Non-pigmented ciliary epithelial cell (primary cell): ENCODE results near the gene R3HDM2.

Experiments
- DNase-seq: peaks from one replicate; pipeline ENCODE4 v3.0.0-alpha.2; 2010; ENCODE audit warnings: low read depth

R3HDM2 gene

GRCh38 chr12:57467212-57467874, 36.5 kb upstream of the R3HDM2 start:
- DNase-seq: no peak

- DNase-seq: no peak
These were observed 35.1 kb upstream of the R3HDM2 start for GRCh38 chr12:57465747-57466505.

- DNase-seq: no peak
These were observed 34.3 kb upstream of the R3HDM2 start for GRCh38 chr12:57465030-57465746.

- no peak for DNase-seq
These were observed 33.7 kb upstream of the R3HDM2 start for GRCh38 chr12:57464569-57464968.

GRCh38 chr12:57462912-57463253, 32.0 kb upstream of the R3HDM2 start:
- no peak for DNase-seq

- no peak for DNase-seq
These were observed 31.5 kb upstream of the R3HDM2 start for GRCh38 chr12:57462251-57462911.

- DNase-seq: no peak
These were observed 31.0 kb upstream of the R3HDM2 start for GRCh38 chr12:57461917-57462250.

- DNase-seq: no peak
These were observed 30.6 kb upstream of the R3HDM2 start for GRCh38 chr12:57461276-57461916.

GRCh38 chr12:57460841-57461275, 30.0 kb upstream of the R3HDM2 start:
- DNase-seq: no peak

- DNase-seq: no peak
These were observed 29.6 kb upstream of the R3HDM2 start for GRCh38 chr12:57460468-57460784.

- DNase-seq: no peak
These were observed 29.1 kb upstream of the R3HDM2 start, which contains the start of gene GLI1 for GRCh38 chr12:57459750-57460467. Gene GLI1 (plus strand): TSS chr12:57459785. CDS start chr12:57463692, 3,907 bp downstream.

- DNase-seq: peak; percentile 83
These were observed 28.4 kb upstream of the R3HDM2 start for GRCh38 chr12:57459055-57459749.

GRCh38 chr12:57458665-57459054, 27.8 kb upstream of the R3HDM2 start:
- no peak for DNase-seq

- DNase-seq: no peak
These were observed 26.1 kb upstream of the R3HDM2 start for GRCh38 chr12:57456737-57457490.

GRCh38 chr12:57456145-57456700, 25.4 kb upstream of the R3HDM2 start:
- DNase-seq: no peak

GRCh38 chr12:57455374-57456144, 24.7 kb upstream of the R3HDM2 start:
- DNase-seq: no peak

GRCh38 chr12:57454566-57455373, 23.9 kb upstream of the R3HDM2 start, which contains the start of gene INHBE:
Gene INHBE (plus strand): TSS chr12:57455307. CDS start chr12:57455537, 230 bp downstream.
- peak; percentile 52 for DNase-seq

GRCh38 chr12:57454213-57454565, 23.3 kb upstream of the R3HDM2 start:
- no peak for DNase-seq
